Measurements from ENCODE around the gene PTPRM.

DNA sequence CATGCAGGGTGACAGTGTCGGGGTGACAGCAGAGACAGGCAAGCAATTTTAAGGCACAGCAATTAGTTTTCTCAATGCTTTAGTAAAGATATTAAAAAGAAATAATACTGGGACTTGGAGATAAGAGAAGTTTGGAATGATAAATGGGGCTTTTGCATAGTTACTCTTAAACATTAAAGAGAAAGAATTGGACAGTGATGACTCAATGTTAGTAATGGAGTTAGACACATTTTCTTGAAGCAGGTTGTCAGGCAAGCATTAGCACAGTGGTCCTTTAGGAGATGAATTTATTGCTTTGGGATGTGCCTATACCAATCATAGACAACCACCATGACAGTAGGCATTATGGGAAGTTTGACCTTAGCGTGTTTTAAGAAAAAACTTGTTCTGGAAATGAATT lies 813.8 kb downstream of the PTPRM start:
- TF ChIP-seq POLR2A (IDR thresholded peaks at IDR 0.05) (no peak), POLR2AphosphoS5 (IDR thresholded peaks at IDR 0.05) (no peak), EP300 (IDR thresholded peaks at IDR 0.05) (no peak)

Measured in sigmoid colon (tissue), 4 donors.